Breast epithelium (tissue), 4 donors: Measurements from ENCODE around the gene CFAP251. TPM values are rescaled to one million over a fixed set of nuclear protein-coding genes. Genes with fewer than 3 reads are reported as not detected.
"Not testable (repeated sequence)": the region's sequence is repeated elsewhere in the genome, so short reads cannot be mapped to it uniquely, and the experiment has no call there.

Source experiments
- DNase-seq, 2 donors: peaks; one replicate each; pipeline ENCODE4 v3.0.0-alpha.2; 2019; ENCODE audit warnings: low spot score in 2 of 2
- H3K27ac ChIP-seq, 2 donors: fragments of 200-600 bp; sonication (generic) in 1 of 2; one replicate each; pipeline ENCODE4 v1.5.1; 2016 to 2019; ENCODE audit warnings: mild to moderate bottlenecking in 1 of 2
- H3K27me3 ChIP-seq, 2 donors: fragments of 200-600 bp; sonication (generic) in 1 of 2; one replicate each; pipeline versions ENCODE4 v1.5.1 to v1.6.0; 2017 to 2019; ENCODE audit warnings: control low read depth in 1 of 2, mild to moderate bottlenecking in 1 of 2
- H3K36me3 ChIP-seq: fragments of 200-600 bp; one replicate; pipeline ENCODE4 v1.5.1; 2019
- H3K4me1 ChIP-seq, 2 donors: fragments of 200-600 bp; sonication (generic); one replicate each; pipeline ENCODE4 v1.5.1; 2016 to 2019; ENCODE audit warnings: control low read depth in 1 of 2
- H3K4me3 ChIP-seq, 3 donors: fragments of 200-600 bp; sonication (generic); 1 replicate in 2 of 3; 2 replicates in 1 of 3; pipeline ENCODE4 v1.5.1; 2016 to 2019; ENCODE audit warnings: mild to moderate bottlenecking in 3 of 3, moderate library complexity in 2 of 3
- H3K9me3 ChIP-seq, 2 donors: fragments of 200-600 bp; sonication (generic) in 1 of 2; one replicate each; pipeline ENCODE4 v1.5.1; 2016 to 2019; ENCODE audit warnings: control low read depth in 1 of 2
- POLR2A ChIP-seq: fragments of 450-650 bp; IDR thresholded peaks from one replicate; pipeline ENCODE4 v1.6.1; 2016; ENCODE audit warnings: antibody characterized with exemption, mild to moderate bottlenecking, moderate library complexity
- POLR2AphosphoS5 ChIP-seq, 3 donors: sonication (generic); formaldehyde crosslinking; IDR thresholded peaks; one replicate each; pipeline ENCODE4 v1.6.1; 2017; ENCODE audit warnings: antibody characterized with exemption in 3 of 3
- intact Hi-C: fragments of 100-400 bp; cut with DNase I; formaldehyde crosslinking; loops from one replicate; pipeline ENCODE4 v1.15.1; 2023; ENCODE audit warnings: low total_unique reads
- total RNA-seq, 3 donors: library from RNA; depleted of rRNA; stranded (reverse); fragments of >200 nt; gene quantifications; one replicate each; pipeline ENCODE4 v1.1.0, GENCODE V29; 2016
- TF ChIP-seq, protein P1 (sequence below), 3 donors: fragments of 450-650 bp; IDR thresholded peaks; one replicate each; pipeline ENCODE4 v1.5.1; 2016 to 2017; ENCODE audit warnings: antibody characterized with exemption in 3 of 3, mild to moderate bottlenecking in 3 of 3, moderate library complexity in 3 of 3

The CFAP251 gene
- total RNA-seq, 3 donors from 2014 or later, result 4.8 to 8.2 (median 6.7) TPM

DNA sequence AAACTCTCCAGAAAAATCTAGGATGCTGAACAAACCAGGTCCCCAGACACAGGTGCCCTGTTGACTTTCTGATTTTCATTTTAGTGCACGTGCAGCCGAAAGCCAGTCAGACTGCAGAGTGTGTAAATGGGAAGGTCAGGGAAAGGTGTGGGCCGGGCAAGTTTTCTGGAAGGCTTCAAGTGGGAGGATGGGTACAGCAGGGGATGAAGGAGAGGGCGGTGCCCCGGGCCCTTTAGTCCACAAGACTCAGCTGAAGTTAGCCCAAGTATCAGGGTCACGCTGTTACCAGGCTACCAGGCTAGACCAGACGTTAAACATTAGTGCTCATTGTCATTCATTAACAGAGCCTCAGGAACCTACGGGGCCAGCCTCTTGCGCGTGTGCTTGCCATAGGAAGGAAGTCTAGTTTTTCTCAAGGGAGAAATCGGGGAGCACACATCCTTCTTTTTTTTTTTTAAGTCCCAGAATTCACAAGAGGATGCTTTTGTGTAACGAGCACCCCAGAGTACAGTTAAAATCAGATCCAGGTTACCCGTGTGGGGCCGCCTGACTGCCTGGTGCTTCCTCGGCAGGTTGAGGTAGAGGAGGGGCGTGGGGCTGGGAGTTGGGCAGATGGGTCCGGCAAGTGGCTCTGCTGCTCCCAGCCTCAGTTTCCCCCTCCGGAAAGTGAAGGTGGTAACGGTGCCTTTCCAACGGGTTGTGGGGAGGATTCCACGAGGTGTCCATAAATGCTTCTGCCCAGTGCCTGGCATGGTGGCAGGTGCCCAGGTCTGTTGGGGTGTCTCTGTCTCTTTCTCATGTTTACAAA lies 122.4 kb downstream of the CFAP251 start:
- intact Hi-C loops, result no loop called here
- Histone ChIP-seq H3K4me3 (no peak overlapping the region), H3K27ac (no peak overlapping the region), H3K4me1 (peaks cover 0 to 4% of the 10 kb centered on the region in 2 donors), H3K9me3 (no peaks in the 10 kb centered on the region), H3K27me3 (no peaks in the 10 kb centered on the region), H3K36me3 (no peaks in the 10 kb centered on the region)
- DNase-seq, result no peak
- TF ChIP-seq POLR2AphosphoS5 (IDR thresholded peaks at IDR 0.05) (no peak), POLR2A (no peak)

DNA sequence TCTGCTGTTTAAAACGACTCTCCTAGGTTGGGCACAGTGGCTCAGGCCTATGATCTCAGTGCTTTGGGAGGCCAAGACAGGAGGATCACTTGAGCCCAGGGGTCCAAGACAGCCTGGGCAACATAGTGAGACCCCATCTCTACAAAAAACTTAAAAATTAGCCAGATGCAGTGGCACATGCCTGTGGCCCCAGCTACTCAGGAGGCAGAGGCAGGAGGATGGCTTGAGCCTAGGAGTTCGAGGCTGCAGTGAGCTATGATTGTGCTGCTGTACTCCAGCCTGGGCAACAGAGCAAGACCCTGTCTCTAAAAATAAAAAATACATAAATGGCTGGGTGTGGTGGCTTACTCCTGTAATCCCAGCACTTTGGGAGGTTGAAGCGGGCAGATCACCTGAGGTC lies 123.1 kb downstream of the CFAP251 start:
- H3K27ac ChIP-seq, H3K27me3 ChIP-seq, H3K9me3 ChIP-seq, DNase-seq, H3K4me1 ChIP-seq, H3K36me3 ChIP-seq, intact Hi-C loops, H3K4me3 ChIP-seq: not testable (repeated sequence)

DNA sequence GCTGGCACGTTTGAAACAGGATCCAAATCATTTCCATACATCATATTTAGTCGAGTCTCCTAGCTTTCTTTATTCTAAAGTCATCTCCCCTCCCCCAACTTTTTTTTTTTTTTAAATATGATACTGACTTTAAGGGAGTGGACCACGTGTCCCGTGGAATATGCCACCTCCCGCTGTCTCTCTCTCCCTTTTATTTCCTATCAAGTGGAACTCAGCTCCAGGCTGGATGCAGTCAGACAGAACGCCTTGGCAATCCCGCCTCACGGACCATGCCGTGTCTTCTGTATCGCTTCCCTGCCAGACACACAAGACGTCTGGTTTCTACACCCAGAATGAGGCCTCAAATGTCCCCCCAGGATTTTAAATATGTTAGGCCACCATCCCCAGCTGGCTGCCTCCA lies 124.5 kb downstream of the CFAP251 start:
- TF ChIP-seq POLR2A (no peak), POLR2AphosphoS5 (IDR thresholded peaks at IDR 0.05) (no peak)
- TF ChIP-seq, protein P1, sequence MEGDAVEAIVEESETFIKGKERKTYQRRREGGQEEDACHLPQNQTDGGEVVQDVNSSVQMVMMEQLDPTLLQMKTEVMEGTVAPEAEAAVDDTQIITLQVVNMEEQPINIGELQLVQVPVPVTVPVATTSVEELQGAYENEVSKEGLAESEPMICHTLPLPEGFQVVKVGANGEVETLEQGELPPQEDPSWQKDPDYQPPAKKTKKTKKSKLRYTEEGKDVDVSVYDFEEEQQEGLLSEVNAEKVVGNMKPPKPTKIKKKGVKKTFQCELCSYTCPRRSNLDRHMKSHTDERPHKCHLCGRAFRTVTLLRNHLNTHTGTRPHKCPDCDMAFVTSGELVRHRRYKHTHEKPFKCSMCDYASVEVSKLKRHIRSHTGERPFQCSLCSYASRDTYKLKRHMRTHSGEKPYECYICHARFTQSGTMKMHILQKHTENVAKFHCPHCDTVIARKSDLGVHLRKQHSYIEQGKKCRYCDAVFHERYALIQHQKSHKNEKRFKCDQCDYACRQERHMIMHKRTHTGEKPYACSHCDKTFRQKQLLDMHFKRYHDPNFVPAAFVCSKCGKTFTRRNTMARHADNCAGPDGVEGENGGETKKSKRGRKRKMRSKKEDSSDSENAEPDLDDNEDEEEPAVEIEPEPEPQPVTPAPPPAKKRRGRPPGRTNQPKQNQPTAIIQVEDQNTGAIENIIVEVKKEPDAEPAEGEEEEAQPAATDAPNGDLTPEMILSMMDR (IDR thresholded peaks at IDR 0.05), result no peak
- H3K27ac ChIP-seq, result no peak overlapping the region
- no peaks in the 10 kb centered on the region for H3K4me1 ChIP-seq
- no peak overlapping the region for H3K4me3 ChIP-seq
- DNase-seq, result no peak
- no peaks in the 10 kb centered on the region for H3K9me3 ChIP-seq
- H3K36me3 ChIP-seq, result no peaks in the 10 kb centered on the region
- intact Hi-C loops, result no loop called here
- H3K27me3 ChIP-seq, result no peaks in the 10 kb centered on the region

DNA sequence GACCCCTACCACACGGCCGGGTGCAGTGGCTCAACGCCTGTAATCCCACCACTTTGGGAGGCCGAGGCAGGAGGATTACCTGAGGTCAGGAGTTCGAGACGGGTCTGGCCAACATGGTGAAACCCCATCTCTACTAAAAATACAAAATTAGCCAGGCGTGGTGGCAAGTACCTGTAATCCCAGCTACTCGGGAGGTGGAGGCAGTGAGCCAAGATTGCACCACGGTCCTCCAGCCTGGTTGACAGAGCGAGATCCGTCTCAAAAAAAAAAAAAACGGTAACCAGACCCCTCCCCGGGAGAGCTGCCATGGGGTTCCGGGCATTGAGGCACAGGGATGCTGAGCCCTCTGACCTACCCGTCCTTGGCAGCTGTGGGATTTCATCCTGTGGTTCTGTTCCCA lies 125.1 kb downstream of the CFAP251 start:
- Histone ChIP-seq H3K4me1 (no peaks in the 10 kb centered on the region), H3K36me3 (no peaks in the 10 kb centered on the region), H3K4me3 (no peak overlapping the region), H3K27ac (no peak overlapping the region), H3K27me3 (no peaks in the 10 kb centered on the region), H3K9me3 (no peaks in the 10 kb centered on the region)
- no peak for DNase-seq
- intact Hi-C loops, result no loop called here
- TF ChIP-seq POLR2AphosphoS5 (IDR thresholded peaks at IDR 0.05) (no peak), POLR2A (no peak)
- TF ChIP-seq, protein P1 (IDR thresholded peaks at IDR 0.05), result no peak

DNA sequence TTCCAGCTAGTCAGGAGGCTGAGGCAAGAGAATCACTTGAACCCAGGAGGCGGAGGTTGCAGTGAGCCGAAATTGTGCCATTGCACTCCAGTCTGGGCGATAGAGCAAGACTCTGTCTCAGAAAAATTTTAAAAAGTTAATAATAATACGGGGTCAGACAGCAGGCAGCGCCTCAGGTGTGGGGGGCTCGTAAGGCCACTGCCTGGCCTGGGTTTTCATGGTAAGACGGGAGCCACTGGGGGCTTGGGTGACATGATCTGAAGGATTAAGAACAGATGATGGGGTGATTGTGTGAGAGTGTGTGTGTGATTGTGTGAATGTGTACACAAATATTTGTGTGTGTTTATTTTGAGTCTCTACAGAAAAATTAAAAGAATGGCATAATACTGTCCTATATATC lies 126.9 kb downstream of the CFAP251 start:
- no peak for TF ChIP-seq POLR2AphosphoS5 (IDR thresholded peaks at IDR 0.05)
- TF ChIP-seq, protein P1 (IDR thresholded peaks at IDR 0.05), result no peak
- TF ChIP-seq POLR2A, result no peak
- Histone ChIP-seq H3K27ac (no peak overlapping the region), H3K36me3 (no peaks in the 10 kb centered on the region), H3K4me3 (no peak overlapping the region), H3K9me3 (no peaks in the 10 kb centered on the region), H3K27me3 (no peaks in the 10 kb centered on the region), H3K4me1 (no peaks in the 10 kb centered on the region)
- DNase-seq, result no peak
- intact Hi-C loops, result no loop called here

DNA sequence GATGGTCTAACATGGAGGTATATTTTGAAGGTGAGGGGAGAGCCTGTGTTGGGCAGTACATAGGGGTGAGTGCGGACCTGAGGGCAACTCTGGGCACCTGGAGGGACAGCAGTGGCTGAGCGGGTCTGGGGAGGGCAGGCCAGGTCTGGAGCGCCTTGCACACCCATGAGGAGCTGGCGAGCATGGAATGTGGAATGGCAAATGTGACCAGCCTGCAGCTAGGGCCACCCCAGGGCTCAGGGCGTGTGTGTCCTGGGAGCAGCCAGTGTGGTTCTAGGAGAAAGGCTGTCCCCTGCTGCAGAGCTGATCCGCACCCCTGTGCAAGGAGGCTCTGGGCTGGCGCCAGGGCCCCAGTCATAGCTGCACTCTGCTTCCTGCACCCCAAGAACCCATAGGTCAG lies 127.8 kb downstream of the CFAP251 start:
- H3K36me3 ChIP-seq, result no peaks in the 10 kb centered on the region
- H3K9me3 ChIP-seq, result no peaks in the 10 kb centered on the region
- intact Hi-C loops, result no loop called here
- DNase-seq, result no peak
- no peaks in the 10 kb centered on the region for H3K4me1 ChIP-seq
- no peak overlapping the region for H3K27ac ChIP-seq
- TF ChIP-seq POLR2A, result no peak
- TF ChIP-seq, protein P1 (IDR thresholded peaks at IDR 0.05), result no peak
- no peak for TF ChIP-seq POLR2AphosphoS5 (IDR thresholded peaks at IDR 0.05)
- no peaks in the 10 kb centered on the region for H3K27me3 ChIP-seq
- no peak overlapping the region for H3K4me3 ChIP-seq
